ENCODE data around the gene HOXB13.

HOXB13 gene

DNA sequence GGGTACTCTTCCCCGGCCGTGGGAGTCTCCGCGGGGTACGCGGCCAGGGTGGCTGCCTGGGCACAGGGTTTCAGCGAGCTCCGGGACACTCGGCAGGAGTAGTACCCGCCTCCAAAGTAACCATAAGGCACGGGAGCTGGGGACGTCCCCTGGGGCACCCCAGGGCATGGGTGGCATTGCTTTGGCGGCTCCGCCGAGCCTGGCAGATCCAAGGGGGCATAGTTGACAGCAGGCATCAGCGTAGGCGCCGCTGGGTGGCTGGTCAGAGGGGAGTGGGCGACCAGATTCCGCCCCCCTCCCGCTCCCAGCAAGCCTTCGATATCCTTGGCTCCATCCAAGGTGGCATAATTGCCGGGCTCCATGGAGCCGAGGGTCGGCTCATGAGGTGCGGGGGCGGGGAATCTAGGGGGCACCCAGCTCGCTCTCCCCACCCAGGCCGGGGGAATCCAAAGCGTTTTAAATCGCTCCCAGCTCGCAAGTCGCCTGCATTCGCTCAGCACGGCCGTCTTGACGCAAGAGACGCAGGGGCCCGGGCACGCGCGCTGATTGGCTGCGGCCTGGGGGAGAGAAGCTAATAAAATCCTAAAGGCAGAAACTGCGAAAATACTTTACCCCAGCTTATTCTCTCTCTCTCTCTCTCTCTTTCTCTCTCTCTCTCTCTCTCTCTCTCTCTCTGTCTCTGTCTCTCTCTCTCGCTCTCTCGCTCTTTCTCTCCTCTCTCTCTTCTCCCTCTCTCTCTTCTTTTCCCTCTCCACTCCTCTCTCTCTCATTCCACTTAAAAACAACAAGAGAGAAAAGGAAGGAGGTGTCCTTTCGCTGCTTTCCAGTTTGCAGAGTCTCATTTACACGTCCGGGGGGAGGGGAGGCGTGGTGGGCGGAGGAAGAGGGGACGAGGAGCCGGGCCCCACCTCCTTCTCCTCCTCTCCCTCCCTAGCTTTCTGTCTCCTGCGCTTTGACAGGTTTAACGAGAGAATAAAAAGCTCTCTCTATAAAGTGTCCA lies at the start of gene HOXB13:
TSS of gene HOXB13 (minus strand) at position 519 of the 1,000 bp plus-strand sequence. CDS start at position 362, 157 bp downstream.
- peak in 1 of 2 donors; percentile 25 for DNase-seq (ENCODE audit: low read depth in 2 of 2)

DNA sequence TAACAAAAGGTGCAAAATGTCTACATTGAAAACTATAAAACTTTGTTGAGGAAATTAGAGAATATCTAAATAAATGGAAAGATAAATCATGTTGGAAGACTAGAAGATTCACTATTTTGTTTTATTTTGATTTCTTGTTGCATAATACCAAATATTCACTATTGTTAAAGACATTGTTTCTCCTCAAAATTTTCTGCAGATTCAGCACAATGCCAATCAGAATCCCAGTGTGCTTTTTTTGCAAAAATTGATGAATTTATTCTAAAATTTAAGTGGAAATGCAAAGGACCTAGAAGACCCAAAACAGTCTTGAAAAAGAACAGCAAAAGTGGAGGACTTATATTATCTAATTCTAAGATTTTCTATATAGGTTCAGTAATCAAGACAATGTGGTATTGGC lies 48.1 kb upstream of the HOXB13 start:
- no peak for DNase-seq (ENCODE audit: low read depth in 2 of 2)

DNA sequence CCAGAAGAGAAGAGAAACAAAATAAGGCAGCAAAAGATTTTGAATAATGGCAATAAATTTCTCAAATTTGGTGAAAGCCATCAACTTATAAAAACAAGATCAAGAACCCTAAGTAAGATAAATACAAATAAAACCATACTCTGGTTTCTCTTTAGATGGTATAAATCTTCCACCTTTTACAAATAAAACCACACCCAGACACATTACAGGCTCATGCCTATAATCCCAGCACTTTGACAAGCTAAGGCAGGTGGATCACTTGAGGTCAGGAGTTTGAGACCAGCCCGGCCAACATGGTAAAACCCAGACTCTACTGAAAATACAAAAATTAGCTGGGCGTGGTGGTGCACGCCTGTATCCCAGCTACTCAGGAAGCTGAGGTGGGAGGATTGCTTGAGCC lies 44.7 kb upstream of the HOXB13 start:
- DNase-seq (ENCODE audit: low read depth in 2 of 2) = no peak

DNA sequence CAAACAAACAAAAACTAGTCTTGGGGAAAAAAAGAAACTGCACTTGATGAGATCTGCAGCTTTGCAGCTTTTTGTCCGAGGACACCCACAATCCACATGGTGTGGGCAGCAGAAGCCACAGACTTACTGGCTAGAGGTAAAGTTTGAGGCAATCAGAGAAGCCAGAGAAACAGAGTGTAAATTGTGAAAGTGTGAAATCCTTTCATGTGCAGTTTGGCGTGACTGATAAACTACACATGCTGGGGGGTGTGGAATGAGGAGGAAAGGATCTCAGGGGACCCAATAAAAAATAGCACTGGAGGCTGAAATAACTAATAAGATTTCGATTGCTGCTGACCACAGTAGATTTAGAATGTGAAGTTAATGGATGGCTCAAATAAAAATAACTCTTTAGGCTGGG lies 42.4 kb upstream of the HOXB13 start:
- DNase-seq (ENCODE audit: low read depth in 2 of 2) = no peak

DNA sequence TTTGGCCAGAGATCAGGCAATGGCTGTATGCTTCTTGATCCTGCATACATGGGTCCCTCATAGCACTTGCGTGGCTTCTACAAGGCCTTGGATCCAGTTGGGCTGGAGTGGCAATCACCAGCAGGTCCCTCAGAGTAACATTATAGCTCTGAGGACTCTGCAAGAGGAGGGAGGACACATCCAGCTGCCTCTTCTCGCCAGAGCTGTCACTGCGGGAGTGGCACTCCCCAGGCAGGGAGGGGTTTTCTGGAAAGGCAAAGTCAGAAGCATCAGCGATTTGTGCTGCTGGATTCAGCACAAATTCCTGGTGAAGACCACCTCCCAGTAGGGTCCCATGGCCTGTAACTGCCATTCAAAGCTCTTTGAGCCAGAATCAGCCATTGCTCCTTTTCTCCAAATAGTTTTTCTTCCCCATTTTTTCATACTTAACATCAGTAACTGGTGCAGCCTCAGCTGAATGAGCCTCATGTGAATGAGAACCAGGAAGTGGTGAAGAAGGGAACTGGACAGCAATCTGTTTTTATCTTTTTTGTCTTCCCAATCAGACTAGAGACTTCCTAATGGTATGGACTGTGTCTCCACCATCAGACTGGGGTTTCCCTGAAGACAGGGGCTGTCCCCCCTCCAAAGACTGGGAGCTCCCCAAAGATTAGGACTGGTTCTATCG lies 40.6 kb upstream of the HOXB13 start:
- DNase-seq (ENCODE audit: low read depth in 2 of 2) = no peak

DNA sequence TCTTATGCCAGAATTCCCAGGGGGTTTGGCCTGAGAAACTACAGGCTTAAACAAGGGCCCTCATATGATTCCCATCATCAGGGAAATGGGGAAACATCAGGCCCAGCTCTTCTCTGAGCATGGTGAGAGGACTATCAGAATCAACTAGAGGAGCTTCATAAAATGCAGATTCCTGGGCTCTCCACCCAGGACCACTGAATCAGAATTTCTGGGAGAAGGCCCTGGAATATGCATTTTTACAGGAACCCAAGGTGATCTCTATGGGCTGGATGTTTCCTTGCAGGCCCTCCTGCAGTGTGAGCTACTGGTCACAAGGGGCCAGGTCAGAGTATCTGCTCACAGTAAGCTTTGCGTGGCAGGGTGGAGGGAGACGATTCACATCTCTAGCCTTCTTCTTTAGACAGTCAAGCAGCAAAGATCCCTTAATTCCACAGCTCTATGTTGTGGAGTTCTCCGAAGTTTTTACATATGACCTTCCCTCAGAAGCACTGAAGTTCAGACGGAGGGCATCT lies 38.8 kb upstream of the HOXB13 start:
- no peak for DNase-seq (ENCODE audit: low read depth in 2 of 2)

DNA sequence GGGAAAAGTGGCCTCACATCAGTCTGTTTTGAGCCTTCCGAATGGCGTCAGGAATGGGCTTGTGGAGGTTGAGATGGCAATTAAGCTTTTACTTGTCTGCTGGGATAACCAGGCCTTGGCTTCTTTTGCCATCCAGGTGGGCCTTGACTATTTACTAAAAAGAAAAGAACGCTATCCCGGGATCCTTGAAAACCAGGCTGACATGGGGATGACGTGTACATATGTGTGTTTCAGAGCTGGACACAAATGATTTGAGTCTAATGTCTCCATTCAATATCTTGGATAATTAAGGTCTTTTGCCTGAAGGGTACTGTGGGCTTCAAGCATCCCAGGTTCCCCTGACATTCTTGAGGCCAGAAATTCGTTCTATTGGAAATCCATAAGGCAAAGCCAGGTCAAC lies 32.6 kb upstream of the HOXB13 start:
- DNase-seq (ENCODE audit: low read depth in 2 of 2) = no peak

DNA sequence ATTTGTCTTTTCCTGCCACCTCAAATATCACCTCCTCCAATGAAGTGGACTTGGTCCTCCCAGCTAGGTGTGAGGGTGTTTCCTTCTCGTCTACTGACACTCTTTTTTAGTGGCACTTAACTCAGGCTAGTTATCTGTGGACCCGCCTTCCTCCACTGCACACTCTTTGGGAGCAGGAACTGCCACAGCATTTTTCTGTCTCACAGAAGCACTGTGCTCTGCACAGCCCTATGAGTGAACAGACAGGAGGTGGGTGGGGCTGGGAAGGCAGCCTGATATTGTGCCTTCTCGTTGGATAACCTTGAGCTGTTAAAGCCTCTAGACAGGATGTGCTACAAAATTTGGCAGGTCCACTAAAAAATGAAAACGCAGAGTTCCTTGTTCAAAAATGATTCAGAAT lies 31.9 kb upstream of the HOXB13 start:
- DNase-seq (ENCODE audit: low read depth in 2 of 2) = no peak

DNA sequence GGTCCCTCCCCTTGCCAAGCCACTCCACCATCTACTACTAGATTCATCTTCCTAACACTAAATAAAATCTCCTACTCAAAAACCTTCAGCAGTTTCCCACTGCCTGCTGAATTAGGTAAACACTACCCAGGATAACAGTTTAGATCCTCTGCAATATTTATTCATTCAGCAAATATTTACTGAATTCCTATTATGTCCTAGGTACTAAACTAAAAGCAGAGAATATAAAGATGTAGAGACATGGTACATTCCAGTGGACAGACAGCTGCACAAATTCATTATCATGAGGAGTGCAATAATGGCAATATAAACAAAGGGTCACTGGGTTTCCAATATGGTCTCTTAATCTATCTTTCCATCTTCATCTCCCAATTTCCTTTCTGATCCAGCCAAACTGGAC lies 30.7 kb upstream of the HOXB13 start:
- no peak for DNase-seq (ENCODE audit: low read depth in 2 of 2)

DNA sequence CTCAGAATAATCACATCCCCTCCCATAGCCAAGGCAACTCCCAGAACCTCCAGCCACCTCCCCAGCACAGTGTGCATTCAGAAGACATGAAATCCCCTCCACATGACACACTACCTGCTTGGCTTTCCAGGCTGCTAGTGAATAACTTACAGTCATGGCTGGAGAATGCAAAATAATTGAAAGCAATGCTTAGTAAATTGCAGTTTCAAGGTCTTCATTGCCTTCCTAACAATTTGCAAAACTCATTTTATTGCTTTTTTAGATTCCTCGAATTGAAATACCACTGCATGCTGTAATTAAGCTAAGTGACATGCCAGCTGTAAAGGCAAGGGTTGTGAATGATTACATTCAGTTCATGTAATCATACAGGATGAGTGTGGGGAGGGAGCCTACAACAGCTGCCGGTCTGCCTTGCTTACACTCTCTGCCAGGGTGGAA lies 29.0 kb upstream of the HOXB13 start:
- no peak for DNase-seq (ENCODE audit: low read depth in 2 of 2)

DNA sequence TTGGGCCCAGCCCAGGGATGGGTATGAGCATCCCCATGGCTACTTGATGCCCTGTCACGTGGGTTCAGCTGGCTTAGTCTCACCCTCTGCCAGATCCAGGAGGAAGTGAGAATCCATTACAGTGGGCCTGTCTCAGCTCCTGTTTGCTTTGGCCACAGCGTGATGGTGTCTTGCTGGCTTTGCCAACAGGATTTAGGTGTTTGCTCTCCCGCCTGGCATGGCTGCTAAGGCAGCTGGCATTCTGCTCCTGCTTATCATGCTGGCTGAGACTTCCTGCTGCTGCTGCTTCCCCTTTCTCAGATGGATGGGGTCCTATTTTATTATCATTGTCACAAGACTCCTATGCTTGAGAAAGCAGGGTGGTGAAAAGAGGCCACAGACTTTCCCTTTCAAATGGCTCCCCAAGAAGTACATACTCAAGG lies 28.3 kb upstream of the HOXB13 start:
- DNase-seq (ENCODE audit: low read depth in 2 of 2) = no peak

DNA sequence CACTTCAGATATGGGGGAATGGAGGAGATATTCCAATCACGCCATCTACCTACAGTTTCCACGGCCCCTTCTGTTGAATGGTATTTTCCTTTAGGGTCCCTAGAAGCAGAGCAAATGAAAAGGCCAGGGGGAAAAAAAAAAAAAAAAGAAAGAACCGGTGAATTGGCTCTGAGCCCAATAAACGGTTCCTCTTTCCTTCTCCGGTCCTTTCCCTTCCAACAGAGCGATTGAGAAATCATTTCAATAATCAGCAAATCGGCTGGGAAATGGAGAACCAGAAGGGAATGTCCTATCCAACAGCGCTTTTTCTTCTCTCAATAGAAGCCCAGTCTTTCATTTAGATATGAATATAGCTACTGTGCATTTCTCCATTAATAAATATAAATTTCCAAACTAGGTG lies 26.8 kb upstream of the HOXB13 start:
- no peak for DNase-seq (ENCODE audit: low read depth in 2 of 2)

DNA sequence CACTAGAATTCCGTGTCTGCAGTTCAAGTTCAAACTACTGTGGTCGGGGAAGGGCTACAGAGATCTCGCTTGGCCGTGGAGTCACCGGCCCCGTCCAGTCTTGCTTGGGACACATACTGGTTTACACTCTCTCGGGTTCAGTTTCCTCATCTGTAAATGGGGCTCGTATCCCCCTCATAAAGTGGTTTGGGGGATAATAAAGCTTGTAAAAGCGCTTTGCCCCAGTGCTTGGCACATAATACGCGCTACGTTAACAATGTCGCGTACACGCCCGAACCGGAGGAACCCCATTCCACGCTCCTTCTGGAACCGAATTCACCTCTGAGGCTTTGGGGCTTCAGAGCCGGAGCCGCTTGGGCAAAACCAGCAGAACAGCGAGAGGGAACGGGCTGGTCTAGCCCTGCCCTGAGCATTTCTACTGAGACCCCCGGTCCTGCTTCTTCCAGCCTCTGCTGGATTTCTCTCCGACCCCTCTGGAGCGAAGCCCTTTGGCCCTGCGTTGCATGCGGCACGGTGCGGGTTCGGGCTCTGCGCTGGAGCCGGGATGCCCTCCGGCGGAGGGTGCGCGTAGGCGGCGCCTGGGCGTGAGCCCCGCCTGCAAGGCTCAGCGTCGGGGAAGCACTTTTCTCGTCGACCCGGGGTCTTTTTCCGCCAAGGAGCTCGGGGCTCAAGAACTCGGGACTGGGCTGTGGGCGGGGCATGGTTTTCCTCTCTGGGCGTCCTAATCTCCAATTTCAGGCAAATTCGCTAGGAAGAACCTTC lies 26.1 kb upstream of the HOXB13 start:
- no peak for DNase-seq (ENCODE audit: low read depth in 2 of 2)

DNA sequence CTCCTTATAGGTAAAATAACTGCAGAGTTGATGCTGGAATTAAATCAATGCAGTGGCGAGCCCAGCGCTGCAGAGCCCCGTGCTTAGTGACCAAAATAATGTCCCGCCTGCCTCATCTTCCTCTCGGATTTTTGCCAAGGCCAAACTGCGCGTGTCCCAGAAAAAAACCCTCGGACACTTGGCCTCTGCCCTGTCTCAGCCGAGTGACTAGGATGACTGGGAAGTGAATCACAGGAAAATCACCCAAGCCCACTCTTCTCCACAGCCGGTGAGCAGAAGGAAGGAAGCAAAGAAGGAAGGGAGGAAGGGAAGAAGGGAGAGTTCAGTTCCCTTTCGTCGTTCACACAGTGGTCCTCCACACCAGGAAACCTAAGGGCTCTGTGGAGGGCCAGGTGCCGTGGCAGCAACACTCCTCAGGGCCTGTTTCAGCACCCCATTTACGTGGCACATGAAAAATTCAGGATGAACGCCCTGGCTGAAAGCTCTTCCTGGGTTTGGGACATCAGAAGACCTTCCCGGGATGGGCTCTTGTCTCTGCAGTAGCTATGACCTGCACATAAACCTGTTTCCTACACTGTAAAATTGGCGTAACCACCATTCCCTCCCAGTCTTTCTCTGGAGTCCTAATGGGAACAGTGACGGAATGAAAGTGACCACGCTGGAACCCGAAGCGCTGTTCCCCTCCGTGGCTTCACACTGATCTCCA lies 25.4 kb upstream of the HOXB13 start:
- no peak for DNase-seq (ENCODE audit: low read depth in 2 of 2)

DNA sequence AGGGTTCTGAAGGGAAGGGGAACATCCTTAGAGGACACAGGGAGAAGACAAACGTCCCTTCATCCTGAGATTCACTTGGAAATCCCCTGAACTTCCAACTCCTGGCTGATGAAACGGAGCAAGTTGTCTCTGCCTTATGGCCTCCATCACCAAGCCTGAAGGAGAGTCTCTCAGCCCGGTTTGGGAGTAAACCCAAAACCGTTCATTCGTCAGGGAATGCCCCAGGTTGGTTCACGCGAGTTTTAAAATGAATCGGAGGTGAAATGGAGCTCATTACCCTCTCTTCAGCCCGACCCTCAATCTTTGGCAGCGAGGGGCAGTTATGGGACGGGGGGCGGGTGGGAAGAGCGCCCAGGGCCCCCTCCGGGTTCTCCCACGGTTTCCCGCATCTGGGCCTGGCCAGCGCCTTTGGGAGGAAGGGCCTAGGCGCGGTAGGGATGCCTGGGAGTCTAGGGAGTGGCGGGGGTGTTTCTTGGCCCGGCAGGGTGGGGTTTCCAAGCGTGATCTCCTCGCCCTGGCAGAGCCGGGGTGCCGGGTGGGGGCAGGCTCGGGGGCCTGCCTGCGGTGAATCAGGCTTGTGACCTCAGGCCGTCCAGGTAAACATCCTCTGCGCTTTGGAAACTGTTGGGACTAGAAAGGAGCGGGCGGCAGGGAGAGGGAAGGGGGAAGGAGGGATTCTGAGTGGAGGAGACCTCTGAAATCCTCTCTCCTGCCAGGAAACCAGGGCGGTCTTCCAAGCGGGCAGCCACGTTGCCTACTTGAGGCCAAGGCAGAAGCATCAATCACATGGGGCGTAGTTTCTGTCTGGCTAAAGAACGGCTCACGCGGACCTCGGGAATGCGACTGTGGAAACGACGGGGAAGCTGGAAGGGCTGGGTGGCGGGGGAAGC lies 24.1 kb upstream of the HOXB13 start:
- DNase-seq (ENCODE audit: low read depth in 2 of 2) = no peak

DNA sequence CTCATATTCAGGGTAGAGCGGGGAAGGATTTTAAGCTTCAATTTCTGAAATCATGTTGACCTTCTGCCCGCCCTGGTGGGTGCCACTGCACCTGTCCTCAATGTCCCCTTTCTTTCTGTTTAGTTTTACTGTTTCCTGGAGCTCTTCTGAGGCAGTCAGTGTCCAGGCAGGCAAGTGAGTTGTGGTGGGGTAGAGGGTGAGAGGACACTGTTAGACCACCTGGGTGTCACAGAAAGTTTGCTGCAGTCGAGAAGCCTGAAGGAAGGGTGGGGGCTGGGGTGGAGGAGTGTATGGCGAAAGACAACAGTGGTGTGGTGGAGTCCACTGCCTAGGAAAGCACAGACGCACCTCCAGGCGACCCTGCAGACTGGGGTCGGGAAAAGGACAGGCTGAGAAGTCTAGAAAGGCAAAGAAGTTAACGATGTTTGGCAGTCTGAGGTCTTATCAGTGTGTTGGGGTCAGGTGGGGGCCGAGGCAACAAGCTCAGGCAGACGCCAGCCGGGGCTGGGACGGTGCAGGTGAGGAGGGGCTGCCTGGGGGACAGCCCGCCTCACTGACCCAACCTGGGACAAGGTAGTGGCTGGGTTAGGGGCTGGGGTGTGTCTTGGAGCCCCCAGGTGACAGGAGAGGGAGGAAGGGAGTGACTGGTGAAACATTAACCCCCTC lies 23.3 kb upstream of the HOXB13 start:
- no peak for DNase-seq (ENCODE audit: low read depth in 2 of 2)

DNA sequence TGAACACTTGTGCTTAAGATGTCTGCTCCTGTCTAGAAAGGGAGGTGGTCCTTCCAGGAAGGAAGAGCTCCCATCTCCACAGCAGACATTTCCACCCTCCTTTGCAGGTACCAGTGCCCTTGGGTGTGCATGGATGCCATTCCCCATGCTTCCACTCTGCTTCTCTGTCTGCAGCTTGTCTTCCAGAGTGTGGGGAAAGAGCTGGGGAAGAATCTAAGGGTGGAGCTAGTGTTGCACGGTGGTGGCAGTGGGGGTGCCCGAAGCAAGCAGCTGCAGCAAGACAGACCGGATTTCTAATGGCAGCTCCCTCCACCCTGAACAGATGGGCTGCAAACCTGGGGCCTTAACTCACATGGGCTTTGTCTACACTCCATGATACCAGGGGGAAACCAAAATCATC lies 22.6 kb upstream of the HOXB13 start:
- no peak for DNase-seq (ENCODE audit: low read depth in 2 of 2)

DNA sequence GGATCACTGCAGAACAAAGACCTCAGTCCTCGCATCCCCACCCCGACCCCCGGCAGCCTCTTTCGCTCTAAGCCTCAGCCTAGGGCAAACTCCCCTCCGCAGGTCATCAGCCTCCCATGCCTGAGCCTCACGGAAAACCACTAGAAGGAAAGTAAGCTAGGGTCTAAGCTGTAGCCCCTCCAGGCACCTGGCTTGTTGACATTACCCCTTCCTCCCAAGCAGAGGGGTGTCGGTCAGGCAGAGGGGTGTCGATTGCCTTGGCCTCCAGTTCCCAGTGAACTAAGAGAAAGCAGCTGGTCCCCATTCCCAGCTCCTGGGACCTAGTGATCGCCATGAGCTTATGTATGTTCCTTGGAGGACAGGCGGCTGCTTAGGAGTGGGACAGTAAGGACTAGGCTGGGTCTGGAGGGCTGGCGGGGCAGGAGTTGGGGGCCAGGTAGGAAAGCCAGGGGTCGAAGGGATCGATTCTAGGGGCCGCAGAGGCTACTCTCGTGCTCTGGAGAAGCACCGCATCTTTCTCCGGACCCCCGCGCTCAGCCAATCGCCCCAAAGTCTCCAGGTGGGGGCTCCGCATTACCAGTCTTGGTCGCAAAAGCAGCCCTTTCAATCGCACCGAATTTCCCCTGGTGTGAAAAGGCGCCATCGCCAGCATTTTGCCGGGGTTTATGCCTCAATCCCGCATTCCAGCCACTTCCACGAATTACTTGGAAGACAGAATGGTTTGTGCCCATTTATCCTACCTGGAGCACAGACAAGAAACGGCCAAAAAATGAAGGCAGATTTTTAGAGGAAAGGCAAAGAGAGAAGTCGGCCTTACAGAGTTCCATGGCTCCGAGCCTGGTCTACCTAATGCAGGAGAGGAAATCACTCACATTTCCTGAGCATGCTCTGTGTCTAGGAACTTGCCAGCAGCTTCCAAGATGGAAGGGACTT lies 21.3 kb upstream of the HOXB13 start:
- DNase-seq (ENCODE audit: low read depth in 2 of 2) = no peak

All from stimulated activated CD4-positive, alpha-beta T cell treated with anti-CD3 and anti-CD28 coated beads, Interleukin-15, amount 100 ng/mL, for 48 hours (primary cell).